Retinal pigment epithelial cell (primary cell): ENCODE results near the gene PLPP4.

Experiments
- DNase-seq: peaks from one replicate; pipeline ENCODE4 v3.0.0-alpha.2; 2010; ENCODE audit warnings: low read depth
- H3K4me3 ChIP-seq: 2 replicates; pipeline ENCODE4 v1.5.1; 2011; ENCODE audit warnings: mild to moderate bottlenecking, low read length, control low read depth, moderate library complexity
- CTCF ChIP-seq: conservative IDR thresholded peaks from 2 replicates; pipeline ENCODE4 v1.5.1; 2011; ENCODE audit warnings: low read depth, low read length, control low read depth, inconsistent platforms

The PLPP4 gene

GRCh38 chr10:120423431-120424197, 33.4 kb upstream of the PLPP4 start:
- TF ChIP-seq CTCF, result peak; percentile 99
- DNase-seq, result peak; percentile 96

DNA sequence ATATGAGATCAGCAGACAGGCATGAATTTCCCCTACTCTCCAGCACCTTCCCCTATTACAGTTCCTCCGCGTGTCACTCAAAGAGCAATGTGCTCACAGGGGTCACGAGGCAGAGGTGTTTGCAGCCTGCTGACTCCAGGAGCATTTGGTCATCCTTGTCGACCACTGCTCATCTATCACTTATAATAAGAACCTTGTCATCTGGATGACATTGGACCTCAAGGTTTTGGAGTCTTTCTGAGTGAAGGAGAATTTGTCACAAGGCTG, 32.9 kb upstream of the PLPP4 start:
- DNase-seq, result no peak
- no peak overlapping the region for H3K4me3 ChIP-seq

More at GRCh38 chr10:120423431-120424197, 33.4 kb upstream of the PLPP4 start:
- H3K4me3 ChIP-seq, result no peak overlapping the region

GRCh38 chr10:120426306-120426705, 30.7 kb upstream of the PLPP4 start:
- no peak for DNase-seq
- no peak overlapping the region for H3K4me3 ChIP-seq
- TF ChIP-seq CTCF, result no peak

More for the DNA sequence above, 32.9 kb upstream of the PLPP4 start:
- no peak for TF ChIP-seq CTCF

- H3K4me3 ChIP-seq, result no peak overlapping the region
- TF ChIP-seq CTCF, result no peak
- no peak for DNase-seq
Observed at GRCh38 chr10:120428754-120429153, 28.3 kb upstream of the PLPP4 start.

GRCh38 chr10:120429395-120429794, 27.6 kb upstream of the PLPP4 start:
- no peak overlapping the region for H3K4me3 ChIP-seq
- no peak for TF ChIP-seq CTCF
- no peak for DNase-seq

DNA sequence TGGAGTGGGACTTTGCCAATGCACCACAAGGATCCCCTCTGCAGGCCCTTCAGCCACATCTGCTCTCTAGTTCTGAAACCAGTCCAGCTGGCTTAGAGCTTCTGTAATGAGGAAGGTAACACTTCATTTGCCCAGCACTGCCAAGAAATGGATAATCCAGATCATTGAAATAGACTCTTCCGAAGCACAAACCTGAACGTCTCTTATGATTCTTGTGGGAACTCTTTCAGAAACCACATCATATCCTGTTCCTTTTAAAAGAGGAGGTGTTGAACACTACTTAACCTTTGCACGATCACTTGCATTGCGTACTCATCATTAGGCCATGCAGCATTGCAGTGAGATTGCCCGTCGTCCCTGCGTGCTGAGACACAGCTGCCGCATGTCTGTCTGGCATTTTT, 25.8 kb upstream of the PLPP4 start:
- TF ChIP-seq CTCF, result no peak
- no peak overlapping the region for H3K4me3 ChIP-seq
- DNase-seq, result no peak

- TF ChIP-seq CTCF, result no peak
- DNase-seq, result no peak
- no peak overlapping the region for H3K4me3 ChIP-seq
Observed at GRCh38 chr10:120432209-120432608, 24.8 kb upstream of the PLPP4 start.
